GM18517 (cell line): Measurements from ENCODE around the gene CHRNG.
"Not testable (repeated sequence)": the region's sequence is repeated elsewhere in the genome, so short reads cannot be mapped to it uniquely, and the experiment has no call there.

Experiments
- ATAC-seq: cut with Tn5 transposase; IDR thresholded peaks from one replicate; pipeline ENCODE4 v1.9.1; 2021; ENCODE audit warnings: mild to moderate bottlenecking, moderate library complexity; ENCODE audit not compliant: unreplicated experiment

The CHRNG gene

GRCh38 chr2:232527905-232528470 lies 11.5 kb upstream of the CHRNG start:
- ATAC-seq: no peak

- ATAC-seq: no peak
Observed at GRCh38 chr2:232528746-232529460, 10.6 kb upstream of the CHRNG start.

DNA sequence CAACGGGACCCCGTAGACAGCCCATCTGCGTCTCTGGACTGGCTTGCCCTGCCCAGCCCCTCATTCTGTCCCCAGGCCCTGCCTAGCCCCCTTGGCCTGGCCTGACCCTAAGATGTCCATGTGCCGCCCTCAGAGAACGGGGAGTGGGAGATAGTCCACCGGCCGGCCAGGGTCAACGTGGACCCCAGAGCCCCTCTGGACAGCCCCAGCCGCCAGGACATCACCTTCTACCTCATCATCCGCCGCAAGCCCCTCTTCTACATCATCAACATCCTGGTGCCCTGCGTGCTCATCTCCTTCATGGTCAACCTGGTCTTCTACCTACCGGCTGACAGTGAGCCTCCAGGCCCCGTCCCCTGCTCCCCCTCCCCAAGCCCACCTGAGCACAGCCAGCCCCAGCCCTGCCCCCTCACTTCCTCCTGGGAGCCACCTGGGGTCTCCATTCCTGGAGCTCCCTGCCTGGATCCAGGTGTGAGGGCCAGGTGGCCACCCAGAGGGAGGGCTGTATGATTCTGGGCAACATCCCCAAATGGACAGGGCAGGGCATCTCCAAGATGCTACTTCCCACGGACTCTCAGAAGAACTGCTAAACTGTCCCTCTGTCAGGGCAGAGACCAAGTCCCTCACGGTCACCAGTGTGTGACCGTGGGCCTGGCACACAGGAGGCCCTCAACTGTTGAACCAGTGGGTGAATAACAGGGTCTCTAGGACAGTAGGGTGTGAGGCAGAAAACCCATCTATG lies 9.5 kb upstream of the CHRNG start:
- ATAC-seq: no peak

DNA sequence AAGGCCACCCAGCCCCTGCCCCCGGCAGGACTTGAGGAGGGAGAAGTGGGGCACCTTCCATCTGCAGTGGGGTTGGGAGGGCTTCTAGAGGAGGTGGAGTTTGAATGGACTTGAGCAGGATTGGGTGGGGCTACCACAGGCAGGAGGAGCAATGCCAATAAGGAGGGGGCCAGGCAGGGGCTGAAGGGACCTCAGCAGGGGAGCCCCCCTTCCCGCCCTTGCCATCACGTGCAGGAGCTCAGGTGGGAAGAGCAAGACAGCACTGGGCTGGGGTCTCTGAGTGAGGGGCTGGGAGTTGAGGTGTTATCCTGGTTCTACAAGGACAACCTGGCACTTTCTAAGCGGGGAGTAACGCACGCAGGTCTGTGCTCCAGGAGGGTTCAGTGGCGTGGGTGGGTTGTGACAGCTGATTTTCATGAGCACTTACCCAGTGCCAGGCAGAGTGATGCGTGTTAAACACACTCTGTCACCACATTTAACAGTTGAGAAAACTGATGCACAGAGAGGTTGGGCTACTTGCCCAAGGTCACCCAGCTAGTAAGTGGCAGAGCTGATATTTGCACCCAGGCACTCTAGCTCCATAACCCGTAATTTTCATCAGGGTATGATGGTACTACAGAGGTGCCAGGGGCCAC lies 8.7 kb upstream of the CHRNG start:
- no peak for ATAC-seq

DNA sequence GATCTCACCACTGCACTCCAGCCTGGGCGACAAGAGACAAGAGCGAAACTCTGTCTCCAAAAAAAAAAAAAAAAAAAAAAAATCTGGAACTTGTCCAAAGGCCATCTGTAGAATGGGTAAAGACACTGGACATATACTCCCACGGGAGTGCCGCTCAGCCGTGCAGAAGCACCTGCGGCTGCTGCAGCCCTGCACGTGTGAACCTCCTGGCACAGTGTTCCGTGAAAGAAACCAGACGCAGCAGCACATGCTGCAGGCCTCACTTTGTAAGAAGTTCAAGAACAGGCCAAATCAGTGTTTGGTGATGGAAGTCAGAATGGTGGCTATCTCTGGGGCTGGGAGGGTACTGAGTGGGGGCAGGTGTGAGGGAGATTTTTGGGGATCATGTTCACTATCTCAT lies 7.1 kb upstream of the CHRNG start:
- ATAC-seq: no peak

DNA sequence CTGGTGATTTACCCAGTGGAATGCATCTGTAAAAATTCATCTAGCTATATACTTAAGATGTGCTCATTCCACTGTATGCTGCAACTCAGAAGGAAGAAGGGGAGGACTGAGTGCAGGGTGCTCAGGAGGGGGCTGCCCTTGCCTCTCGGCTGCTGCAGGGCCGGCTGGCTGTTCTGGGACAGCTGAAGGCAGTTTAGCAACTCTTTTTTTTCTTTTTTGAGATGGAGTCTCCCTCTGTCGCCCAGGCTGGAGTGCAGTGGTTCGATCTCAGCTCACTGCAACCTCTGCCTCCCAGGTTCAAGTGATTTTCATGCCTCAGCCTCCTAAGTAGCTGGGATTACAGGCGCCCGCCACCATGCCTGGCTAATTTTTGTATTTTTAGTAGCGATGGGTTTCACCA lies 6.7 kb upstream of the CHRNG start:
- ATAC-seq: not testable (repeated sequence)

GRCh38 chr2:232533944-232534710 lies 5.4 kb upstream of the CHRNG start:
- no peak for ATAC-seq

- ATAC-seq: no peak
Observed at GRCh38 chr2:232534940-232535651, 4.4 kb upstream of the CHRNG start.

DNA sequence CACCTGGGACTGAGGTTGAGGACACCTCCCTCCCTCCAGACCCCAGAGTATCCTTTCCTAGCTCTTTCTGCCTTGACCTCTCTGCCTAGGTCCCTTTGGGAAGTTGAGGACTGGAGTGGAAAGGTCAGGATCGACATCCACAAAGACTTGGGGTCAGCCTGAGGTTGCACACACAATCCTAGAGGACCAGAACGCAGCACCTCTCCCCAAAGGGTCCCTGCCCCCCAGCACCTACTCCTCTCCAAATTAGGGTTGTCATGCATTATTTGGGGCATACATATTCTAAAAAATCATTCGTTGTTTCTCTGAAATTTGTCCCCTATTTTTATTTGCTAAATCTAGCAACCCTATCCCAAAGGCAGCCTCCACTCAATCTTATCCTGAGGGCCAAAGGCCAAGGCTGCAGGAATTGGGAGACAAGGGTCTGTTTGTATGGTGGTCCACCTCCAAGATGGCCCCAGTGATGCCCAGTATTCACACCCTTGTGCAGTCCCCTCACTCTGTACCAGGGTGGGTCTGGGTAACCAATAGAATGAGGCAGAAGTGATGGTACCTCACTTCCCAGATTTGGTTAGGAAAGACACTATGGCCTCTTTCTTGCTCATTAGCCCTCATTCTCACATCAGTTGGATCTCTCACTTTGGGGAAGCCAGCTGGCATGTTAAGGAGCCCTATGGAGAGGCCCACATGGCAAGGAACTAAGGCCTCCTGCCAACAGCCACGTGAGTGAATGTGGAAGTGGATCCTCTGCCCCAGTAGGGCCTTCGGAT lies 3.5 kb upstream of the CHRNG start:
- ATAC-seq: no peak

GRCh38 chr2:232537079-232537478 lies 2.4 kb upstream of the CHRNG start:
- ATAC-seq: no peak

DNA sequence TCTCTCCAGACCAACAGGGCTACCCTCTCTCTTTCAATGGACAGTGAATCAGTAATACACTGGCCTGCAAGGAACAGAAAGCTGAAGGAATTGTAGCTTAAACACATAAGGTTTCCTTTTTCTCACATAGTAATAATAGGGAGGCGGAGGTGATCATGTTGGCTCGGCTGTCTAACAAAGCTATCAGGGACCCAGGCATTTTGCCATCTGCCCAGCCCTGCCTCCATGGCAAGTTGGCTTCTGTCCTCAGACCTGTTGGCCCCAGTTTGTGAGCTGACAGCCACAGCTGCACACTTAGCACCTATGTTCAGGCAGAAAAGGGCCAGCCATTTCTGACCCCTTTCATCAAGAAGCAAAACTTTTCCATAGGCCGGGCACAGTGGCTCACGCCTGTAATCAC lies 2.0 kb upstream of the CHRNG start:
- ATAC-seq: no peak

GRCh38 chr2:232538671-232539070 lies 821 bp upstream of the CHRNG start:
- ATAC-seq: no peak

GRCh38 chr2:232540441-232541041 lies 1.0 kb downstream of the CHRNG start:
- ATAC-seq: no peak

DNA sequence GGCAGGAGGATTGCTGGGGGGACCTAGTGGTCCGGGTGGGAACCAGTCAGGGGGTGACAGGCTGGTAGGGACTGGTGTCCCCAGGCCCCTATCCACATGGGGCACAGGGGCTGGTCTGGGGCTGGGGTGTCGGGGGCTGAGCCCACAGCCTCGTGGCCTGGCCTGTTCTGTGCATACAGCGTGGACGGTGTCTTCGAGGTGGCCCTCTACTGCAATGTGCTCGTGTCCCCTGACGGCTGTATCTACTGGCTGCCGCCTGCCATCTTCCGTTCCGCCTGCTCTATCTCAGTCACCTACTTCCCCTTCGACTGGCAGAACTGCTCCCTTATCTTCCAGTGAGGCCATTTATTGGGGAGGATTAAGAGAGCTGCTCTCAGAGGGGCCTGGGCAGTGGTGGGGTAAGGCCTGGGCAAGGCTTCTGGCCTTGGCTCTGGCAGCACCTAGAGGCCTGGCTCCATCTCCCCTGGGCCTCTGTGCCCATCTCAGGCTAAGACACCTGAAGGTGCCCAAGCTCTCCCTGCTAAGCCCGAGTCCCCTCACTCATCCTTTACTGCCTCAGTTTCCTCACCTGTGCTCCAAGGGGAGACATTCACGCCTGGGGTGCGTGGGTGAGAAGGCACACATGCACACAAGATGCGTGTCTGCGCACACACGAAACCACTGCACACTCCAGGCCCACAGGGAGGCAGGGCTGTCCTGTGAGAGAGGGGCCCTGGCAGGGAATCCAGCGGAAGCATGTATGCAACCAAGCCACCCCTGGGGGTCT lies 1.9 kb downstream of the CHRNG start:
- no peak for ATAC-seq

GRCh38 chr2:232541961-232542714 lies 2.6 kb downstream of the CHRNG start:
- ATAC-seq: no peak

DNA sequence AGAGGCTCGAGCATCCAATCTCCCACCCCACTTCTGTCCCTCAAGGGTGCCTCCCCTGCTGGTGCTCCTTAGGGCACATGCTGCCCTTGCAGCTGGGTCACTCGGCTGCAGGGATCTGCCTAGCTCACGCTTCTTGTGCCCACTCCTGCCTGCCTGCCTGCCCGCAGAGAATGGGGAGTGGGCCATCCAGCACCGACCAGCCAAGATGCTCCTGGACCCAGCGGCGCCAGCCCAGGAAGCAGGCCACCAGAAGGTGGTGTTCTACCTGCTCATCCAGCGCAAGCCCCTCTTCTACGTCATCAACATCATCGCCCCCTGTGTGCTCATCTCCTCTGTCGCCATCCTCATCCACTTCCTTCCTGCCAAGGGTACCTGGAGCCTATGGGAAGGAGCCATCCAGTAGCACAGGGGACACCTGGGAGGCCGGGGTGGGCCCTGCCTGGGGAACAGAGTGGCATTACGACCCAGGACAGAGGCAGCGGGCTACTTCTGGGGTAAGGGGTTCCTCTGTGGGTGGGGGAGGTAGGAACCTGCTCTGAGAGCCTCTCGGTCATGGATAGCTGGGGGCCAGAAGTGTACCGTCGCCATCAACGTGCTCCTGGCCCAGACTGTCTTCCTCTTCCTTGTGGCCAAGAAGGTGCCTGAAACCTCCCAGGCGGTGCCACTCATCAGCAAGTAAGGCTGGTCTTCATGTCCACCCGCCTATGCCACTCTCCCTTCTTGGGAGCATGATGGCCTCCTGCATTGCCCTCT lies 3.4 kb downstream of the CHRNG start:
- ATAC-seq: no peak

DNA sequence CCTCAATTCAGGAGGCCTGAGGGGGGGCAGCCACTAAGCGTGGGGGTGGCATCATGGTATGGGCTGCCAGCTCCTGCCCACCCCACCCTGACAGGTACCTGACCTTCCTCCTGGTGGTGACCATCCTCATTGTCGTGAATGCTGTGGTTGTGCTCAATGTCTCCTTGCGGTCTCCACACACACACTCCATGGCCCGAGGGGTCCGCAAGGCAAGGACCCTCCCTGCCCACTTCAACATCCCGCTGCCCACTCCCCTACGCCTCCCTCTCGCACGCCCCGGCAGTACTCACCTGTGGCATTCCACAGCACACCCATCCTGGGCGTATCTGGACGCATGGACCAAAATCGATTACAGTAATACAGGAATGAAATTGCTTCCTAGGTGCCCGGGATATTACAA lies 4.0 kb downstream of the CHRNG start:
- ATAC-seq: no peak
